ENCODE results near the gene GCSH.

DNA sequence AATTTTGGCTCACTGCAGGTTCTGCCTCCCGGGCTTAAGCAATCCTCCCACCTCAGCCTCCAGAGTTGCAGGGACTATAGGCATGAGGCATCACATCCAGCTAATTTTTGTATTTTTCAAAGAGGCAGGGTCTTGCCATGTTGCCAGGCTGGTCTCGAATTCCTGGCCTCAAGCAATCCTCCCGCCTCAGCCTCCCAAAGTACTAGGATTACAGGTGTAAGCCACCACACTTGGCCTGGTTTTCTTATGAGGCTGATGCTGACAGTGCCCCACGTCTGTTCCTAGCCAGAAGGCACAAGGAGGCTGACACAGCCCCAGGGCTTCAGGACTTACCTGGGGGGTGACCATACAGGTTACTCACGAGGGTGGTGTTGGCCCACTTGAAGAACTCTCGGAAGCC, 33.9 kb upstream of the GCSH start:
- TF ChIP-seq, protein P1, sequence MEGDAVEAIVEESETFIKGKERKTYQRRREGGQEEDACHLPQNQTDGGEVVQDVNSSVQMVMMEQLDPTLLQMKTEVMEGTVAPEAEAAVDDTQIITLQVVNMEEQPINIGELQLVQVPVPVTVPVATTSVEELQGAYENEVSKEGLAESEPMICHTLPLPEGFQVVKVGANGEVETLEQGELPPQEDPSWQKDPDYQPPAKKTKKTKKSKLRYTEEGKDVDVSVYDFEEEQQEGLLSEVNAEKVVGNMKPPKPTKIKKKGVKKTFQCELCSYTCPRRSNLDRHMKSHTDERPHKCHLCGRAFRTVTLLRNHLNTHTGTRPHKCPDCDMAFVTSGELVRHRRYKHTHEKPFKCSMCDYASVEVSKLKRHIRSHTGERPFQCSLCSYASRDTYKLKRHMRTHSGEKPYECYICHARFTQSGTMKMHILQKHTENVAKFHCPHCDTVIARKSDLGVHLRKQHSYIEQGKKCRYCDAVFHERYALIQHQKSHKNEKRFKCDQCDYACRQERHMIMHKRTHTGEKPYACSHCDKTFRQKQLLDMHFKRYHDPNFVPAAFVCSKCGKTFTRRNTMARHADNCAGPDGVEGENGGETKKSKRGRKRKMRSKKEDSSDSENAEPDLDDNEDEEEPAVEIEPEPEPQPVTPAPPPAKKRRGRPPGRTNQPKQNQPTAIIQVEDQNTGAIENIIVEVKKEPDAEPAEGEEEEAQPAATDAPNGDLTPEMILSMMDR (IDR thresholded peaks at IDR 0.05): no peak
- no peak for TF ChIP-seq POLR2A (IDR thresholded peaks at IDR 0.05)

Data from Peyer's patch (tissue), 4 donors.